ENCODE data around the gene CEMIP. TPM values are rescaled to one million over a fixed set of nuclear protein-coding genes. Genes with fewer than 3 reads are reported as not detected.
A peak's percentile ranks its signal among the peaks of the same experiment; 100 is the strongest.

Gene CEMIP
- total and polyA plus RNA-seq, 5 experiments from 2014 or later: 0.13 TPM; not detected in 4

- POLR2A ChIA-PET: interaction anchor here (1.1 to 3.4 kb wide), 6 partner anchors 10 to 303 kb away, joined by 3 to 58 read pairs (median 4); partner anchors contain the start of gene MESD
- H3K4me1 Mint-ChIP-seq: peaks cover 25 to 55% (median 40%) of the 10 kb centered on the region in 4 donors
- H3K9me3 Mint-ChIP-seq: peaks cover 0 to 4% (median 0%) of the 10 kb centered on the region in 9 donors
- peaks cover 0 to 19% (median 6%) of the 10 kb centered on the region in 3 donors for H3K36me3 Mint-ChIP-seq
- H3K27ac Mint-ChIP-seq: peak overlapping the region; percentile 93 to 99 (median 96)
- peak overlapping the region; percentile 88 to 98 (median 94) for H3K4me3 Mint-ChIP-seq
- DNase-seq: peak in 9 of 10 donors; percentile 16 to 52 (median 39)
- H3K27me3 Mint-ChIP-seq: no peaks in the 10 kb centered on the region
- ATAC-seq: peak; percentile 10 to 29
Measured at GRCh38 chr15:80999623-81000036, 220.5 kb downstream of the CEMIP start.

- ATAC-seq: no peak
- Mint-ChIP-seq H3K27ac (peak overlapping the region; percentile 93 to 99 (median 96)), H3K9me3 (peaks cover 0 to 4% (median 0%) of the 10 kb centered on the region in 9 donors), H3K4me1 (peaks cover 26 to 60% (median 45%) of the 10 kb centered on the region in 4 donors), H3K36me3 (peaks cover 0 to 22% (median 6%) of the 10 kb centered on the region in 3 donors), H3K27me3 (no peaks in the 10 kb centered on the region), H3K4me3 (peak overlapping the region; percentile 88 to 98 (median 94))
- DNase-seq: peak in 3 of 10 donors; percentile 19 to 31 (median 29)
- POLR2A ChIA-PET: interaction anchor here (0.8 to 3.4 kb wide), 9 partner anchors 11 to 303 kb away, joined by 3 to 58 read pairs (median 4); partner anchors contain the start of gene MESD
Measured at GRCh38 chr15:81000144-81000623, 221.0 kb downstream of the CEMIP start.

- peaks cover 28 to 63% (median 50%) of the 10 kb centered on the region in 4 donors for H3K4me1 Mint-ChIP-seq
- peak within 1 kb of the TSS; percentile 93 to 99 (median 96) for H3K27ac Mint-ChIP-seq
- peaks cover 0 to 4% (median 0%) of the 10 kb centered on the region in 9 donors for H3K9me3 Mint-ChIP-seq
- peak; percentile 63 to 89 (median 74) for DNase-seq
- POLR2A ChIA-PET: interaction anchor here (0.8 to 3.4 kb wide), 15 partner anchors 11 to 1078 kb away, joined by 3 to 58 read pairs (median 4); partner anchors contain the start of gene MESD
- peak within 1 kb of the TSS; percentile 88 to 98 (median 94) for H3K4me3 Mint-ChIP-seq
- ATAC-seq: peak; percentile 71
- no peaks in the 10 kb centered on the region for H3K27me3 Mint-ChIP-seq
- H3K36me3 Mint-ChIP-seq: peaks cover 0 to 22% (median 6%) of the 10 kb centered on the region in 3 donors
Measured at GRCh38 chr15:81000624-81001151, 221.5 kb downstream of the CEMIP start, which contains the start of gene TLNRD1. TLNRD1 (plus strand) TSS chr15:81000923; CDS start chr15:81002272, 1,349 bp downstream.

Small RNA genes lying within 50 kb of the gene (microRNA-seq; reads per million reads assigned to microRNA genes)
- not detected for gene MIR4514 (ENCODE audit: borderline microRNAs expressed)
- not detected for gene MIR549A (ENCODE audit: borderline microRNAs expressed)

Other genes with a start within 250 kb of the CEMIP start
- 1 to 10 TPM; 1.8 to 2.5 TPM for gene ABHD17C, start 84.1 kb upstream of the CEMIP start, total RNA-seq
- gene ABHD17C, start 84.1 kb upstream of the CEMIP start, polyA plus RNA-seq: 1 to 10 TPM in 1 of 3 donors, under 1 TPM in 2; 0.08 to 2.4 (median 0.91) TPM
- gene MESD, start 210.4 kb downstream of the CEMIP start, total RNA-seq: 10 to 100 TPM; 30.5 to 30.7 TPM
- 10 to 100 TPM; 21.3 to 30.7 (median 22.5) TPM for gene MESD, start 210.4 kb downstream of the CEMIP start, polyA plus RNA-seq
- 10 to 100 TPM; 19.2 to 19.6 TPM for gene TLNRD1, start 221.6 kb downstream of the CEMIP start, total RNA-seq
- 1 to 10 TPM; 2.2 to 2.9 (median 2.8) TPM for gene TLNRD1, start 221.6 kb downstream of the CEMIP start, polyA plus RNA-seq

All from naive thymus-derived CD8-positive, alpha-beta T cell (primary cell).